ENCODE data around the gene SUSD2. TPM values are rescaled to one million over a fixed set of nuclear protein-coding genes. Genes with fewer than 3 reads are reported as not detected.

SUSD2 gene
- polyA plus RNA-seq, 2 of the 4 experiments (the other 2 are of a cell fraction): 12.7 to 51.9 TPM

GRCh38 chr22:24146194-24146616 lies 35.1 kb upstream of the SUSD2 start:
- Histone ChIP-seq H3K4me2 (peak overlapping the region; percentile 65), H3K27ac (peak overlapping the region; percentile 69 to 80), H3K4me3 (no peak overlapping the region), H3K9me3 (no peaks in the 10 kb centered on the region), H3K4me1 (peaks cover 31% of the 10 kb centered on the region)
- peak; percentile 22 to 53 for DNase-seq (ENCODE audit: low read depth in 1 of 2, low spot score in 1 of 2)
- ChIA-PET POLR2A (interaction anchor here (1.4 kb wide), 1 partner anchor 10 kb away, joined by 3 read pairs; no protein-coding TSS in a partner anchor), CTCF (interaction anchor here (1.7 to 3.1 kb wide), 2 partner anchors 10 to 43 kb away, joined by 4 to 20 read pairs; no protein-coding TSS in a partner anchor)
- peak; percentile 83 to 88 for ATAC-seq
- 4% methylated on average over 4 of the region's 4 CpGs for WGBS (ENCODE audit: missing lambda C conversion rate)
- TF ChIP-seq MAFK (IDR thresholded peaks at IDR 0.05; ENCODE audit: partially characterized antibody) (peak; percentile 83), HOXB5 (CRISPR knock-in tag; IDR thresholded peaks at IDR 0.05) (peak; percentile 31; the same call in 1 of the 2 replicates), CEBPB (IDR thresholded peaks at IDR 0.05) (peak; percentile 65 to 71; a peak in 3 of 4 replicates), ESRRA (IDR thresholded peaks at IDR 0.05; ENCODE audit: borderline replicate concordance, low read length) (no peak)
- no peak for FAIRE-seq

GRCh38 chr22:24146791-24147353 lies 34.4 kb upstream of the SUSD2 start:
- DNase-seq (ENCODE audit: low read depth in 1 of 2, low spot score in 1 of 2) (no peak), ATAC-seq (peak; percentile 17 to 52; a peak in 3 of 6 replicates), FAIRE-seq (no peak)
- POLR2A ChIA-PET: interaction anchor here (1.4 kb wide), 1 partner anchor 10 kb away, joined by 3 read pairs; no protein-coding TSS in a partner anchor
- CTCF ChIA-PET: interaction anchor here (0.8 to 3.1 kb wide), 3 partner anchors 10 to 43 kb away, joined by 3 to 20 read pairs (median 4); no protein-coding TSS in a partner anchor
- Histone ChIP-seq H3K4me3 (no peak overlapping the region), H3K9me3 (no peaks in the 10 kb centered on the region), H3K4me1 (peaks cover 31% of the 10 kb centered on the region), H3K27ac (peak overlapping the region; percentile 69 to 80), H3K4me2 (peak overlapping the region; percentile 65)
- TF ChIP-seq FOXS1 (CRISPR knock-in tag; IDR thresholded peaks at IDR 0.05): no peak
- no peak for TF ChIP-seq KDM1A (IDR thresholded peaks at IDR 0.05; ENCODE audit: low read depth)
- no peak for TF ChIP-seq HEYL (CRISPR knock-in tag; IDR thresholded peaks at IDR 0.05)
- no peak for TF ChIP-seq HOXA7 (CRISPR knock-in tag; IDR thresholded peaks at IDR 0.05)
- no peak for TF ChIP-seq MAFK (IDR thresholded peaks at IDR 0.05; ENCODE audit: partially characterized antibody)
- TF ChIP-seq TFCP2L1 (CRISPR knock-in tag; IDR thresholded peaks at IDR 0.05): no peak
- WGBS (ENCODE audit: missing lambda C conversion rate): 44% methylated on average over 3 of the region's 4 CpGs

GRCh38 chr22:24147666-24148065 lies 33.6 kb upstream of the SUSD2 start:
- H3K4me3 ChIP-seq: no peak overlapping the region
- FAIRE-seq: no peak
- CTCF ChIA-PET: interaction anchor here (0.8 to 3.1 kb wide), 2 partner anchors 9 to 27 kb away, joined by 3 to 20 read pairs; no protein-coding TSS in a partner anchor
- TF ChIP-seq SMC3 (IDR thresholded peaks at IDR 0.05) (no peak), SREBF2 (IDR thresholded peaks at IDR 0.05) (no peak), CHD4 (IDR thresholded peaks at IDR 0.05; ENCODE audit: borderline replicate concordance) (no peak), ZSCAN20 (CRISPR knock-in tag; IDR thresholded peaks at IDR 0.05) (no peak), CBX8 (IDR thresholded peaks at IDR 0.05) (no peak), HMGXB4 (CRISPR knock-in tag; IDR thresholded peaks at IDR 0.05; ENCODE audit: borderline replicate concordance) (no peak), PHF8 (IDR thresholded peaks at IDR 0.05; ENCODE audit: borderline replicate concordance, low read depth) (no peak), HOXB5 (CRISPR knock-in tag; IDR thresholded peaks at IDR 0.05) (no peak), TP53 (CRISPR knock-in tag; IDR thresholded peaks at IDR 0.05) (no peak), POLR2AphosphoS2 (conservative IDR thresholded peaks at IDR 0.05; ENCODE audit: low read length) (no peak), HOXA7 (CRISPR knock-in tag; IDR thresholded peaks at IDR 0.05) (no peak), PBX3 (IDR thresholded peaks at IDR 0.05) (no peak), RAD21 (conservative IDR thresholded peaks at IDR 0.05 in 1 of 2, IDR thresholded peaks at IDR 0.05 in 1 of 2) (no peak), RCOR1 (IDR thresholded peaks at IDR 0.05; ENCODE audit: low read depth, low read length) (no peak), HEYL (CRISPR knock-in tag; IDR thresholded peaks at IDR 0.05) (no peak), MAZ (IDR thresholded peaks at IDR 0.05; ENCODE audit: borderline replicate concordance, low read depth, low read length) (no peak), NR3C1 (IDR thresholded peaks at IDR 0.05) (no peak), KDM1A (IDR thresholded peaks at IDR 0.05; ENCODE audit: low read depth) (no peak), MYC (IDR thresholded peaks at IDR 0.05; ENCODE audit: borderline replicate concordance, low read length) (no peak)
- peak overlapping the region; percentile 65 for H3K4me2 ChIP-seq
- no peak for DNase-seq (ENCODE audit: low read depth in 1 of 2, low spot score in 1 of 2)
- POLR2A ChIA-PET: no interaction called here
- 94% methylated on average over 2 of the region's 3 CpGs for WGBS (ENCODE audit: missing lambda C conversion rate)
- H3K27ac ChIP-seq: peak overlapping the region; percentile 69 to 80; a peak in 5 of 6 replicates
- no peaks in the 10 kb centered on the region for H3K9me3 ChIP-seq
- no peak for ATAC-seq
- H3K4me1 ChIP-seq: peaks cover 31% of the 10 kb centered on the region

Measured in A549 (cell line).